Ramos (cell line): ENCODE measurements around the gene TNN.

Experiments
- in situ Hi-C: fragments of 300-500 bp; cut with MboI; formaldehyde crosslinking; loops from one replicate; pipeline ENCODE4 v1.14.3; 2022; ENCODE audit warnings: low sequenced_read_pairs; ENCODE audit not compliant: unreplicated experiment

TNN gene

DNA sequence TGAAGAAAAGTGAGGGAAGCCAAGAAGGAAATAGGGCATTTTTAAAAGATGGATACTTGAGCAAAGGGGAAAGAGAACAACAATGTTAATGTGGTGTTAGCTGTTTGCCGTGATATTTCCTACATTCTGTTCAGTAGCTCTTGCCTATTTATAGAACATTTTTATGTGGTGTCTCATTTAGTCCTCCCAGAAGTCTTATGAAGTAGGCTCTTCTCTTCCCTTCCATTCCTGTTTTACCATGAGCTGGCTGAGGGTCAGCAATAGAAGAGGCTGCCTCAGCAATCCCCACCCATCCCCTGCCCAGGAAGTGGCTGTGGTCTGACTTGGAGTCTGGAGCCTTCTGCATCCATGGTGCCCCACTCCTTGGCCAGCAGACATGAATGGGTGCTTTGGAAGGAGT lies 64.8 kb downstream of the TNN start:
- in situ Hi-C loops, result no loop called here

GRCh38 chr1:175133673-175134435 lies 66.2 kb downstream of the TNN start:
- in situ Hi-C loops, result no loop called here

GRCh38 chr1:175134500-175134899 lies 66.9 kb downstream of the TNN start:
- in situ Hi-C loops, result no loop called here

- in situ Hi-C loops, result no loop called here
Observed at GRCh38 chr1:175136246-175136645, 68.6 kb downstream of the TNN start.

- in situ Hi-C loops, result no loop called here
Observed at GRCh38 chr1:175137369-175137768, 69.7 kb downstream of the TNN start.

- in situ Hi-C loops, result no loop called here
Observed at GRCh38 chr1:175138579-175138978, 70.9 kb downstream of the TNN start.

- in situ Hi-C loops, result loop anchor here (10.0 kb wide), 2 partner anchors 111 to 289 kb away; no protein-coding TSS in a partner anchor
Observed at GRCh38 chr1:175145899-175146528, 78.4 kb downstream of the TNN start.

DNA sequence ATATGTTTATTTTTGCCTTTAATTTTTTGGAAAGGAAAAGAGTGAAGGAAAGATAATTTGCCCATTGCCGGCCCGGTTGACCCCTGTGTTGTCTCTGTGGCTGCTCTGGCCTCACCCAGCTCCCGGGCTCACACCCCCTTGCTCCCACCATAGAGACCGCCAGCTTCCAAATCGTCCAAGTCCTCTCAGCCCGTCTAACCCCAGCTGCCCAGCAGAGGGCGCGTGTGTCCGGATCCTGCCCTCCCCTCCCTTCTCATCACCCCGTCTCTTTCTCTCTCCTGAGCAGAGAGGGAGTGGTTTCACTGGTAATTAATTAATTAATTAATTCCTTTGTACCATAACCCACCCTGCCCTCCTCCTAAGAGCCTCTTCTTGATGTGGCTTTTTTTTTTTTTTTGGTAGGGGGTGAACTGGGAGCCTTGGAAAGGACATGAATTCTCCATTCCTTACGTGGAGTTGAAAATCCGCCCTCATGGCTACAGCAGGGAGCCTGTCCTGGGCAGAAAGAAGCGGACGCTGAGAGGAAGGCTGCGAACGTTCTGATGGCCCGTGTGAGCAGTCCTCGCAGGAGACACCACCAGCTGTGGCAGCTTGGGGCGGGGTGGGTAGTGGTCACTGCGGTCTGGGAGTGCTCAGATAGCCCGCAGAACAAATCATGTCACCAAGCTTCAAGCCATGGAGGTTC lies 79.0 kb downstream of the TNN start:
- in situ Hi-C loops, result loop anchor here (10.0 kb wide), 2 partner anchors 112 to 288 kb away; no protein-coding TSS in a partner anchor

GRCh38 chr1:175147569-175147968 lies 79.9 kb downstream of the TNN start:
- in situ Hi-C loops, result loop anchor here (10.0 kb wide), 2 partner anchors 113 to 287 kb away; no protein-coding TSS in a partner anchor

GRCh38 chr1:175148068-175148467 lies 80.4 kb downstream of the TNN start:
- in situ Hi-C loops, result loop anchor here (10.0 kb wide), 2 partner anchors 113 to 287 kb away; no protein-coding TSS in a partner anchor

DNA sequence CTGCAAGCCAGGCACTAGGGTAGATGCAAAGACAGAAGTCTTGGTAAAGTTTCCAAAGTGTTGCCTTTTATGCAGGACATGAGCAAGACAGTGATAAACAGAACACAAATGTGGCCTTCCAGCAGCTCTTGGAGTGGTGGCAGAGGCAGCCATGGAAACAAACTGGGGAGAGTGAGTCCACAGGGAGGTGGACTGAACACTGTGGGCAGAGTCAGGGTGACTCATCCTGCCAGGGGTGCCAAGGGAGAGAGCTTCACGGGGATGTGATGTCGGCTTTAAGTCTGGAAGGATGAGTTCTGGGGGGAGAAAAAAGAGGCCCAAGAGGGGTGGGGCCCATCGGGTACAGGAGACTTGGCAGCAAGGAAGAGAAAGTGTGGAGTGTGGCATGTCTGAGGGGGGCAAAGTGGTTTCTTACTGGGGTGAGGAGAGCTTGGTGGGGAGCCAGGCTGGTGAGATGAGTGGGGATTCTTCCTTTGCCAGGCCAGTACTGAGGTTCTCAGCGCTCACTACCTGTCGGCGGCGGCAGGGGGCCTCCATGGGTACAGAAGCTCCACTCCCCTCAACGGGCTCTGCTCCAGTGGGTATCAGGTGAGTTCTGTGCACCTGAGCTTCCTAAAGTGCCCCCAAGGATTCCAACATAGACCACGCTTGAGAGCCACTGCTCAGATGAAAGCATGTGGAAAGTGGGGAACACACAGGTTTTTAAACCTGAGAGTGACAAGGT lies 83.1 kb downstream of the TNN start:
- in situ Hi-C loops, result no loop called here

DNA sequence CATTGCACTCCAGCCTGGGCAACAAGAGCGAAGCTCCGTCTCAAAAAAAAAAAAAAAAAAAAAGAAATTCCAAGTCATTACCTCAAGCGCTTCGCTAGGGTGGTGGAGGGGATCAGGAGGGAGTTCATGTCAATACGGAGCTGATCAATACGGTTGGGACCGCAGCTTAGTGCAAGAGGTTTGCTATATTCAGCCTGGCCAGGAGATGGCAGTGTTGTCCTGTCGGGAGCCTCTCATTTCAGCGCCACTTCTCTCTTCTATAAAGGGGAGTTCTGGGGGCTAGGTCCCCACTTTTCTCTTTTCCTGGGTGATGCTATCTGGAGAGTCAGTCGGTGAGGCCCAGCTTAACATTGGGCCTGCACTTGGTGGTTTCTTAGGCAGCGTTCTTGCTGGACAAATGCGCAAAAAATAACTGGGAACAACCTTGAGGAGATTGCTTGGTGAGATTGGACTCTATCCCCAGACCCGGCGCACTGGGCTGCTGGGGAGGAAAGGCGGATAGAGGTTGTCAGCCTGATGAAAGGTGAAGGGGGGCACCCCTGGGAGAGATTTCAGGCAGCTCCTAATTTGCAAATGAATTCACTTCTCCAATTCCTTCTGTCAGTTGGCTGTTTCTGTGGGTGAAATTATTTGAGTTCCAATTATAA lies 84.5 kb downstream of the TNN start:
- in situ Hi-C loops, result no loop called here

DNA sequence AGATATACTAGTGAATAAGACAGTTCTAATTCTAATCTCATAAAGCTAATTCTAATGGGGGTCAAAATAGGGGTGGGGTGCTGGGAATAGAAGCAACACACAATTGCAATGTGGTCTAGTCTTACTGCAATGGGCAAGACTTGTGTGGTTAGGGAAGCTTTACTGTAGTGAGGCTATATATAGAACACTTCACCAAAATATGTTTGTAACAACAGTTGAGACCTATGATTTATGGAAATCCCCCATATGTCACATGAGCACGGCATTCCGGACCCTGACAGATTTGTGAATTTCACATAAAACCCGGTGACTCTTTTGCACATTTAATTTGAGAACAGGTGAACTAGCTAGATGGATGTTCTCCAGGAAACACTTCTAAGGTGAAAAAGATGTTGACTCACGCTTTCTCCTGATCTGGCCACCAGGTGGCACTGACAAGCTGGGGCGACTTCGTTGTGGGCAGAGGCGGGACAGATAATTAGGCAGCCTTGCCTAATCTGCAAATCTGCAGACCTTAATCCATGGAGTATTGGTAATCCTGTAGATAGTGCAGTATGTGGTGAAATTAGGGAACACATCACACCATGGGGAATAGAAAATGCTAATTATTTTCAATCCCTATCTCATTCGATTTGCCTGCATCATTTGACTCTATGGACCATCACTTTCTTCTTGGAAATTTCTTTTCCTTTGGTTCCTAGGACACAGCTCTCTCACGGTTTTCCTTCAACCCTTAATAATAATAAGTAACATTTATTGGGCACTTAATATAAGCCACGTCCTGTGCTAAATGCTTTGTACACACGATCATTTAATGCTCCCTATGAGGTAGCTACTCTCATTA lies 87.2 kb downstream of the TNN start:
- in situ Hi-C loops, result loop anchor here (5.0 kb wide), 1 partner anchor 167 kb away; no protein-coding TSS in a partner anchor

- in situ Hi-C loops, result loop anchor here (5.0 kb wide), 1 partner anchor 167 kb away; no protein-coding TSS in a partner anchor
Observed at GRCh38 chr1:175155473-175155856, 87.8 kb downstream of the TNN start.

- in situ Hi-C loops, result loop anchor here (5.0 kb wide), 1 partner anchor 166 kb away; no protein-coding TSS in a partner anchor
Observed at GRCh38 chr1:175155936-175156335, 88.3 kb downstream of the TNN start.

- in situ Hi-C loops, result loop anchor here (5.0 kb wide), 1 partner anchor 165 kb away; no protein-coding TSS in a partner anchor
Observed at GRCh38 chr1:175157200-175157599, 89.6 kb downstream of the TNN start.

- in situ Hi-C loops, result loop anchor here (5.0 kb wide), 1 partner anchor 164 kb away; no protein-coding TSS in a partner anchor
Observed at GRCh38 chr1:175158170-175158591, 90.5 kb downstream of the TNN start.

GRCh38 chr1:175162955-175163354 lies 95.3 kb downstream of the TNN start:
- in situ Hi-C loops, result no loop called here

DNA sequence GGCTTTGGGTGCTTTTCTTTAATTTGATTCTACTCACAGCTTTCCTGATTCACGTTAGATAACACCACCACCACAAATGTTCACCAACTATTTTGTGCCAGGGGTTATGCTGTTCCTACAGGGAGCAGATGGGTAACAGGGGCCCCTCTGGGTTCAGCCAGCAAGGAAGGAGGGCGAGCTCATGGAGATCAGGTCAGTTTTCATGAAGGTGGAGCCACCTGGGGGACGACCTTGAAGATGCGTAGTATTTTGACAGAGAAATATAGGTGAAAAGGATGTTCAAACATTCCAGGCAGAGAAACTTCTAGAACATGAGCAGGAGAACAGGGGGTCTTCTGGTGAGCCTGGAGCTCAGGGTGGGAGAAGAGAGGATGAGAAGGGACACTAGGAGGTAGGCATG lies 96.1 kb downstream of the TNN start:
- in situ Hi-C loops, result no loop called here
